Loucy (cell line): ENCODE results near the gene ZNF254.

Experiments
- H2AFZ ChIP-seq: fragments of 200-600 bp; sonication (generic); 2 replicates; pipeline ENCODE4 v1.6.0; 2016; ENCODE audit warnings: antibody characterized with exemption, mild to moderate bottlenecking, low read length, moderate library complexity
- H3F3A ChIP-seq: fragments of 200-600 bp; 2 replicates; pipeline ENCODE4 v1.6.0; 2016; ENCODE audit warnings: antibody characterized with exemption, low read depth, mild to moderate bottlenecking
- H3K27me3 ChIP-seq: fragments of 200-600 bp; sonication (generic); 2 replicates; pipeline ENCODE4 v1.6.1; 2014; ENCODE audit warnings: low read length, mild to moderate bottlenecking; ENCODE audit not compliant: insufficient read depth, poor library complexity, severe bottlenecking
- H3K36me3 ChIP-seq: fragments of 200-600 bp; sonication (generic); 2 replicates; pipeline ENCODE4 v1.6.1; 2016; ENCODE audit warnings: low read length; ENCODE audit not compliant: insufficient read depth
- H3K4me1 ChIP-seq: fragments of 200-600 bp; sonication (generic); 2 replicates; pipeline ENCODE4 v1.5.1; 2014; ENCODE audit warnings: low read length, mild to moderate bottlenecking; ENCODE audit not compliant: insufficient read depth, poor library complexity, severe bottlenecking
- H3K4me2 ChIP-seq: fragments of 200-600 bp; sonication (generic); 2 replicates; pipeline ENCODE4 v1.6.0; 2014; ENCODE audit warnings: antibody characterized with exemption, low read length, low read depth, mild to moderate bottlenecking; ENCODE audit not compliant: poor library complexity, severe bottlenecking
- H3K4me3 ChIP-seq: fragments of 200-600 bp; sonication (generic); 2 replicates; pipeline ENCODE4 v1.5.1; 2014; ENCODE audit warnings: low read length, mild to moderate bottlenecking, mixed read lengths; ENCODE audit not compliant: poor library complexity, severe bottlenecking
- H3K79me2 ChIP-seq: fragments of 200-600 bp; sonication (generic); 2 replicates; pipeline ENCODE4 v1.6.1; 2014; ENCODE audit warnings: low read length; ENCODE audit not compliant: insufficient read depth
- H3K9ac ChIP-seq: fragments of 200-600 bp; sonication (generic); 2 replicates; pipeline ENCODE4 v1.6.0; 2014; ENCODE audit warnings: mild to moderate bottlenecking, low read depth, low read length, moderate library complexity; ENCODE audit not compliant: poor library complexity, severe bottlenecking
- H3K9me2 ChIP-seq: fragments of 200-600 bp; sonication (generic); replicated peaks from 2 replicates; pipeline ENCODE4 v1.6.1; 2016; ENCODE audit warnings: low read depth, low read length, mixed read lengths
- H3K9me3 ChIP-seq: fragments of 200-600 bp; sonication (generic); 2 replicates; pipeline ENCODE4 v1.6.1; 2014; ENCODE audit warnings: mild to moderate bottlenecking, antibody characterized with exemption, low read length, low read depth; ENCODE audit not compliant: insufficient read depth
- H4K20me1 ChIP-seq: fragments of 200-600 bp; sonication (generic); 2 replicates; pipeline ENCODE4 v1.6.0; 2014; ENCODE audit warnings: antibody characterized with exemption, low read length, mild to moderate bottlenecking; ENCODE audit not compliant: insufficient read depth, poor library complexity, severe bottlenecking
- CTCF ChIP-seq: fragments of 200-600 bp; sonication (generic); conservative IDR thresholded peaks from 2 replicates; pipeline ENCODE4 v1.5.1; 2014; ENCODE audit warnings: mild to moderate bottlenecking, antibody characterized with exemption, low read length
- EZH2phosphoT487 ChIP-seq: fragments of 200-600 bp; IDR thresholded peaks from 2 replicates; pipeline ENCODE4 v1.6.1; 2018; ENCODE audit warnings: antibody characterized with exemption, mild to moderate bottlenecking, moderate library complexity, borderline replicate concordance

The ZNF254 gene

GRCh38 chr19:24064175-24064574 lies 22.8 kb upstream of the ZNF254 start:
- no peaks in the 10 kb centered on the region for H3K79me2 ChIP-seq
- TF ChIP-seq EZH2phosphoT487 (no peak), CTCF (no peak)

DNA sequence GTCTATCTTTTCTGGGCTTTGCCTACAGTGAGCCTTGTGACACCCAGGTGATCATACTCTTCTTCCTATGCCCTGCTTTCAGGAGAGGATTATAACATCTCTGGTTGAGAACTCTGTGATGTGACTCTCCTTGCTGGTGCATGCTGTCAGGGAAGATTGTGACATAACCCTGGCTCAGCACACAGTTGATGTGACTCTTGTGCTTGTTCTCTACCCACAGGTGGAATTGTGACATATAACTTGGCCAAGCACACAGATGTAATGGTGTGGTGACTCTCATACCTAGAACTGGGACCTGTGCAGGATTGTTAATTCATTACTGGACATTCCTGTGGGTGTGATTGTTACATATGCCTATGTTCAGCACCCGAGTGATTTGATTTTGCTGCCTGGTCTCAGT lies 21.7 kb upstream of the ZNF254 start:
- Histone ChIP-seq H2AFZ (no peak overlapping the region), H3K36me3 (peaks cover 23% of the 10 kb centered on the region; the same call in 1 of the 2 replicates), H3K9ac (no peak overlapping the region), H3F3A (no peaks in the 10 kb centered on the region), H3K9me3 (no peaks in the 10 kb centered on the region), H3K79me2 (no peaks in the 10 kb centered on the region), H3K9me2 (no peaks in the 10 kb centered on the region), H3K27me3 (no peaks in the 10 kb centered on the region), H3K4me1 (no peaks in the 10 kb centered on the region), H4K20me1 (no peaks in the 10 kb centered on the region), H3K4me2 (no peak overlapping the region), H3K4me3 (no peak overlapping the region)
- no peak for TF ChIP-seq CTCF
- no peak for TF ChIP-seq EZH2phosphoT487

More at GRCh38 chr19:24064175-24064574, 22.8 kb upstream of the ZNF254 start:
- no peak overlapping the region for H3K4me2 ChIP-seq
- no peaks in the 10 kb centered on the region for H4K20me1 ChIP-seq
- H3K9me2 ChIP-seq: no peaks in the 10 kb centered on the region
- no peak overlapping the region for H3K9ac ChIP-seq
- no peak overlapping the region for H3K4me3 ChIP-seq
- H3F3A ChIP-seq: no peaks in the 10 kb centered on the region
- no peaks in the 10 kb centered on the region for H3K4me1 ChIP-seq
- no peaks in the 10 kb centered on the region for H3K27me3 ChIP-seq
- H3K36me3 ChIP-seq: peaks cover 34% of the 10 kb centered on the region; the same call in 1 of the 2 replicates
- H3K9me3 ChIP-seq: no peaks in the 10 kb centered on the region
- no peak overlapping the region for H2AFZ ChIP-seq

DNA sequence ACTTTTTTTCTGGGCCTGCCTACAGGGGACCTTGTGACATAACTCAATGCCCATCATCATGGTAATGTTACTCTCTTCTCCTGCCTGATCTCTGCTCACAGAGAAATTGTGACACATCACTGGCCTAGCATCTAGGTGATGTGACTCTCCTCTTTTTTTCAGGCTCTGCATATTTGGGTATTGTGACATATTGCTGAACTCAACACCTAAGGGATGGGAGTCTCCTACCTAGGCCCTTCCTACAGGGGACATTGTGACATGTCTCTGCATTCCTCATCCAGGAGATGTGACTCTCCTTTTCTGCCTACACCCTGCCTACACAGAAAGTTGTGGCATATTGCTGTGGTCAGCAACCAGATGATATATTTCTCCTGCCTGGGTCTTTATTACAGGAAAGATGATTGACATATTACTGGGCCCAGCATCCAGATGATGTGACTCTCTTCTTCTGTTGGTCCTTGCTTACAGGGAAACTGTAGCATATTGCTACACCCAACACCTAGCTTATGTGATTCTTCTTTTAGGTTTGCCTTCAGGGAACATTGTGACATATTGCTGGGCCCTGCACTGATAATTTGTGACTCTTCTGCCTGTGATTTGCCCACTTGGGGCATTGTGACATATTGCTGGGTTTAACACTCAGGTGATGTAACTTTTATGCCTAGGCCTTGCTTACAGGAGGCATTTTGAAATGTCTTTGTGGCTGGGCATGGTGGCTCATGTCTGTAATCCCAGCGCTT lies 21.0 kb upstream of the ZNF254 start:
- Histone ChIP-seq H2AFZ (no peak overlapping the region), H3K9me2 (no peaks in the 10 kb centered on the region), H4K20me1 (no peaks in the 10 kb centered on the region), H3K4me3 (no peak overlapping the region), H3K79me2 (no peaks in the 10 kb centered on the region), H3K27me3 (no peaks in the 10 kb centered on the region), H3K9me3 (no peaks in the 10 kb centered on the region), H3K9ac (no peak overlapping the region), H3F3A (no peaks in the 10 kb centered on the region), H3K4me1 (no peaks in the 10 kb centered on the region), H3K36me3 (peaks cover 17% of the 10 kb centered on the region; the same call in 1 of the 2 replicates), H3K4me2 (no peak overlapping the region)
- TF ChIP-seq EZH2phosphoT487: no peak
